Kasumi-1 (cell line): ENCODE results near the gene TFF3.
A peak's percentile ranks its signal among the peaks of the same experiment; 100 is the strongest.
"Not testable (repeated sequence)": the region's sequence is repeated elsewhere in the genome, so short reads cannot be mapped to it uniquely, and the experiment has no call there.

Experiments used
- DNase-seq, 2 experiments: peaks; one replicate each; lab custom pipeline; 2025; lab: John Stamatoyannopoulos, UW

TFF3 gene

DNA sequence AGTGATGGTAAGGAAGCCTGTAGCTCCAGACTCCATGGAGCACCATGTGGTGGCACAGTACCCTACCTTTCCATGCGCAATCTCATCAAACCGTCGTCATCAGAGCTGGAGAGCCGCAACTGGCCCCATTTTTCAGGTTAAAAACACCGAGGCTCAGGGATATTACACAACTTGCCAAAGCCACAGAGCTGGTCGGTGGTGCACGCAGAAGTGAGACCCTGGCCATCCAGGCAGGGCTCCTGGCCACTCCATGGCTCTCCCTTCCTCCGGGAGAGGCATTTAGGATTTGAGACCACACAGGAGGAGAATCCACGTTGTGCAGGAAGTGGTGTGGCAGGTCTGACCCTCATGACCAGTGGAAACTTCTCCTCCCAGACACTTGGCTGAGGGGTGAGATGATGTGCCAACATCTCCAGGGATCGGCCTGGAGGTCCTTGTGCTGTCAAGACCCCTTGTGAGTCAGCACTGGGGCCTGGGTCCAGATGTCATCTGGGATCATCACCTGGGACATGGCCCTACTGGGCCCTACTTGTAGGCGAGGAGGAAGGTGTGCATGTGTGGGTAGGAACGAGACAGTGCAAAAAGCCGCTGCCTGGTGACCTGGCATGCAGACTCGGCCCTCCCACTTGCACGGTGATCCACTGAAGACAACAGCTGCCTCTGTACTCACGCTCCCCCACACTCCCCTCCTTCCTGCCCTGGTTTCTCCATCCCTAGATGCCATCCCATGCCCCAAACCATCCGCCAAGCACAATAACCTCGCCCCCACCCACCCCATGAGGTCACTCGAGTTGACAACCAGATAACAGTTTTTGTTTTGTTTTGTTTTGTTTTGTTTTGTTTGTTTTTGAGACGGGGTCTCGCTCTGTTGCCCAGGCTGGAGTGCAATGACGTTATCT, 10.4 kb downstream of the TFF3 start:
- DNase-seq: no peak

DNA sequence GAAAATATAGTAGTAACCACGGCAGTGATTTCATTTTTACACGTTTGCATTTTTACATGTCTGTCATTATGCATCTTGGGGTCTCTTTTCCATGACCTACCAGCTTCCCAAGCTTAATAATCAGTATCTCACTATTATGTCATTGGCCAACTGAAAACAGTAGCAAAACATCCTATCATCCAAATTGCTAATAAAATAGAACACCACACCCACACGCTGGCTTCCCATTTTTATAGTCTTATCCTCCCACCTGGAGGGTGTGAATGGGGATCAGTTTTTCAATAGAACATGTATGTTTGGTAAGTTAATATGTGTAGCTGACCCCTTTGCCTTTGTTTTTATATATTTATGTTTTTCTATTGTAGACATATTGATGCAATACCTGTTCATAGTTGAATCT, 11.8 kb downstream of the TFF3 start:
- no peak for DNase-seq

DNA sequence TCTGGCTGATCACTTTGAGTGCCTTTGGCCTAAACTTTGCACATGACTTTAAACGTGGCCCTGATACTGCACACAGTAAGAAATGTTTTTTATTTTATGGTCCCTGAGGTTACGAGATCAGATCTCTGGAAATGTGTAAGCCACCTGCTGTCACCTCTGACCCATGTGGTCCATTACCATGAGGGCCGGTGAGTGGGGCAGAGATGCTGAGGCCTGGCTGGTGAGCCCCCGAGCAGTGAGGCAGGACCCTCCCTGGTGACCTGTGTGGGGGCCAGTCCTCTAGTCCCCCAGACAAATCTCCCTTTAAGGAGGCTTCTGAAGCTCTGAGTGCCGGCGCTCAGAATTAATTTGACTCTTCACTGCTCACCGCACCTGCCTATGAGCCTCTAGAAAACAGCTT, 12.4 kb downstream of the TFF3 start:
- DNase-seq: no peak

DNA sequence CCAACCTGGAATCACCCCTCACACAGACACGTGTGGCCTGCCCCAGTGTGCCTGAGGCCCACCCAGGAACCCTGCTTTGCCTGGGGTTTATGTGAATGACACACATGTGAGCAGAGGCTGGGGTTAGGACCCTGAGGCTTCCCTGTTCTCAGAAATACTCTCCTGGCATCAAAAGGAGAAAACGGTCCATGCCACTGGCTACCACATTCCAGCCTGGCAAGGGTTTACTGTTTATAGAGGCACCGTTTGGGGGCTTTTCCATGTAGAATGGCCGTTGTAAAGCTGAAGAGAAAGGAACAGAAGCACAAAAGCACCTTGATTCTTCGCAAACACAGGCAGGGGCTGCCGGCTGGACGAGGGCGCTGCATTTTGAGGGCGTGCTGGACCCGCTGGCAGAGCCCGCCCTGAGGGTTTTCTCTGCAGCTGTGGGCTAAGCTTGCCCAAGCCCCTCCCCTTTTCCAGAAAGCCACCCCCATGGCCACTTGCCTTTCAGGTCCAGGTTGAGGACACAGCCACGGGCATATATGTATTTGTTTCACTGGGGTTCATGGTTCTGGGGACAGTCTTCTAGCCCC, 13.0 kb downstream of the TFF3 start:
- DNase-seq: no peak

DNA sequence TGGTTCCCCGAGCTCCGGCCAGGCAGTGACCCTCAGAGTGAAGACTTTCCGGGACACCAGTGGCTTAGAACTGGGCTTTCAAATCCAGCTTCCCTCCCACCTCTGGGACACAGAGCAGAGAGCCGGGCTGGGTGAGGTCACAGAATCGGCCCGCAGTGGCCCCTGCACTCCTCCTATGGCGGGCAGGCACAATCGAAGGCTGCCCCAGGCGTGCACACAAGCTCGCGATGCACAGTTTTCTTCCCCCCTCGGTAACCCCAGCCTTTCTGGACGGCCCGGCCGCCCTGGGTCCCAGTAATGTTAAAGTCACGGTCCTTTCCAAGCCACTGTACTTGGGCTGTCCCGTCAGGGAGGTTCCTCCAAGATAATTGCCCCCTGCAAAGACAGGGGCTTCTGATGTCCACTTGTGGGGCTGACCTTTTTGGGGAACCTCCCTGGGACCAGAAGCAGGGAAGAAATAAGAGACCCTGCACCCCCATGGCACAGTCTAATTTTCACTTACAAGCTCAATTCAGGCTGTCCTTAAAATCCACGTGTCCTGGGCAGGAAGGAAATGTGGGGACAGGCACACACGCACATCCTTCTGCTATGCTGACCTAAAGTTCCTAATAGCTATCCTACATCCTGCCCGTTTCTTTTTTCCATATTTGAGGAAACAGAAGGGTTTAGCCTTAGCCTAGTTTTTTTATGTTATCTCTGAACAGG, 13.7 kb downstream of the TFF3 start:
- DNase-seq: peak in 1 of 2 experiments; percentile 40

DNA sequence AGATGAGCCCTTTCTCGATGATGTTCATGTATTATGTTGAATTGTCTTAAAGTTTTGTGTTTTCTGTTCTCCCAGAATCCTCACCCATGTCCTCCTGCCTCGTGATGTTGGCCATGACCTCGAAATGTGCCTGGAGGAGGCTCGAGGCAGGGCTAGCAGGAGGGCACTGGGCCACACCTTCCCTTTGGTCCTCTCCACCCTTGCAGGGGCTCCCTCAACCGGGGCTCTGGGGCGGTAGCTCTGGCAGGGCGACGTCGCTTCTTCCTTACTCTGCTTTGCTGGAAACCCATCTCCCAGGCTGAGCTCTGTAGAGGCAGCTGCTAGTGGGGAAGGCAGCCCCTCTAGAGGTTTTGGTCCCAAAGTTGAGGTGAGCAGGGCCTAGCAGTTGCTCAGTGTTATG, 14.3 kb downstream of the TFF3 start:
- no peak for DNase-seq

DNA sequence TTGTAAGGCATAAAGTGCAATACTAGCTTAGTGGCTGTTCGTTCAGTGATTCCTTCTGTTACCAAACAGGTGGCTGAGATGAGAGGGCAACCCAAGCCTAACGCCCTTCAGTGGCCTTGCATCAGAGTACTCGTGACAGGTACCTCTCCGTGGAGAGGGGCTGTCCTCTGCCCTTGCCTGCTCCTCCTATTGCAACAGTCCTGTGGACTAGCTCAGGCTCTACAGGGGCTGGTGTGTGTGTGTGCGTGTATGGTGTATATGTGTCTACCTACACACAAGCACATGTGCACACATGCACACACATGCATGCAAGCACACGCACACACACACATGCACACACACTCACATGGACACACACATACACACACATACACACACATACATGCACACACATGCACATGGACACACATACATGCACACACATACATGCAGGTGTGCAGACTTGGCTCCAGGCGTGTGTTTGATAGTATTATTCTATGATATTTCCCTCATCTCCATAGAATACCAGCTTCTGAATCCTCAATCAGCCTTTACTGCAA, 15.1 kb downstream of the TFF3 start:
- DNase-seq: no peak

DNA sequence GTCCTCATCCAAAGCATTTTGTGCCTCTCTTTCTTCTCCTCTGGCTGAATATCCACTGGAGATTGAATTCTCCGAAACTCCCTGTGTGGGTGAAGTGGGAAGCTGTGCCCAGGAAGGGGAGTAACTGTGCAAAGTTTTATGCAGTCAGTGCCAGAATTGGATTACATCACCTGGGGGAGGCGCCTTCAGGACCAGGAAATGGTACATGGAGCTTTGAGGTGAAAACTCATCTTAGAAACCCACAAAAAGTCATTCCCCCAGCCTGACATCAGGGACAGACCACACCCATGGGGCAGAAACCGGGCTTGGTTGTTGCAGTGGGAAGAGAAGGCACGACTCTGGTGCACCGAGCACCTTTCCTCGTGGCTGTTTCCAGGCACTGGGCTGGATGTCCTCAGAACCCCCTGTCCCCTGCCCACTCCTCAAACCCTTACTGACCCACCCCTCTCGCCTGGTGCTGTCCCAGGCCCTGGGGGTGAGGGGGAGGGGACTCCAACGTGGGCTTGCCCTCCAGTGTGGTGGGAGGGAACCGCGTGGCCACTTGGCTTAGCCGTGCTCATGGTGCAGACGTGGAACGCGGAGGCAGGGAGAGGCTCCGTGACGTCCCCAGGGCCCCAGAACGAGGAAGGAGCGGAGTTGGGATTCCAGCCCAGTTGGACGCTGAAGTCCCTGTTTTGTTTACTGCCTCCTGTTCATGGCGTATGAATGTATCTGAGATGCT, 15.7 kb downstream of the TFF3 start:
- DNase-seq: no peak

DNA sequence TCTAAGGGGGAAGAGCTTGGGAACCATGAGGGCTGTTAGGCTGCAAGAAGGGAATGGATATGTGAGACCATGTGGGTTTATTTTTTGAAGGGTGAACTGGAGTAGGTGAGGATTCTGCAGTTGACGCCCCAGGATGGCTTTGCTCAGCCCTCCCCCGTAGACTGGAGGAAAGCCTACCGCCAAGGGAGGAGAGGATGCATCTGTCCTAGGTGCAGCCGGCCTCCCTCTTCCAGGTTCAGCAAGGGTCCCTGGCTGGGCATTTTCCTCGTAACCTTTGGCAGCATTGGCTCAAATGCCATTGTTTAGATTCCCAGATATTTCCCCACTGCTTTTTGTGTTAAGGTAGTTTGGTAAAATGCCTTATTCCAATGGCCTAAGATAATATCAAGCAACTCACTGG, 16.6 kb downstream of the TFF3 start:
- DNase-seq: no peak

DNA sequence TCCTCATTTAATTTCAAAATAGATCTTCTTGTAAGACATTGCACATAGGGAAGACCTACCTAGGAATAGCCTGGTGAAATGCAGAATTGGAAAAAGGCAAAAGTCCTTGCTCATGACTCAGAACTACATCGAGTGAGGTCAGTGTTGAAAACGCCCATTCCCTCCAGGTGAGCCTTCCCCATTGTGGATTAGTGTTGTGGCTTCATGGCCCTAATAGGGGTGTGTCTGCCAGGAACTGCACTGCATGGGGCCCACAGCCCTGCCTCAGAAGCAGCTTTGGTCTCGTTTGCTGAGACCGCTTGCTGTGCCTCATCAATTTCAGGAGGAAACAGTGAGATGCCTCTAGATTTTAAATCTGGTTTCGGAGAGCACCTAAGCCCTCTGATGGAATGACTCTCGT, 17.0 kb downstream of the TFF3 start:
- no peak for DNase-seq

DNA sequence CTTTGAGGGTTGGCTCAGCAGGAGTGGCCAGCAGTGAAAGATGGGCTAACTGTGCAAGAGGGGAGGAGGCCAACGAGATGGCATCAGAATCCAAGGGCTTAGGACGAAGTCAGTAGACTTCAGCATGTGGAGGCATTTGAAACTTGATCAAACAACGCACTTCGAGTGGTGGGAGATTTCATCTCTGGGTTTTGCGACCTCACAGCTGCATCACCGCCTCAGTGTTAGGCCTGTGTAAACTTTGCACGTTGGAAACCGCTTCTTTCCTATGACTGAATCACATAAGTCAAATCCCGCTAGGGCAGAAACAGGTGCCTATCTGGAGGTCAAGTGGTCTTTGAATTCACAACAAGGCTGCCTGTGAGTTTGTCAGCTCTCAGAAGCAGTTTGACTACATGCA, 17.8 kb downstream of the TFF3 start:
- no peak for DNase-seq

DNA sequence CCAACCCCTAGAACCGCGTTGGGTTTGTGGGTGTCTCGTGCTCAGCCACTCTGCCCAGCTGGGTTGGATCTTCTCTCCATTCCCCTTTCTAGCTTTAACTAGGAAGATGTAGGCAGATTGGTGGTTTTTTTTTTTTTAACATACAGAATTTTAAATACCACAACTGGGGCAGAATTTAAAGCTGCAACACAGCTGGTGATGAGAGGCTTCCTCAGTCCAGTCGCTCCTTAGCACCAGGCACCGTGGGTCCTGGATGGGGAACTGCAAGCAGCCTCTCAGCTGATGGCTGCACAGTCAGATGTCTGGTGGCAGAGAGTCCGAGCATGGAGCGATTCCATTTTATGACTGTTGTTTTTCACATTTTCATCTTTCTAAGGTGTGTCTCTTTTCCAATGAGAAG, 18.7 kb downstream of the TFF3 start:
- DNase-seq: no peak

DNA sequence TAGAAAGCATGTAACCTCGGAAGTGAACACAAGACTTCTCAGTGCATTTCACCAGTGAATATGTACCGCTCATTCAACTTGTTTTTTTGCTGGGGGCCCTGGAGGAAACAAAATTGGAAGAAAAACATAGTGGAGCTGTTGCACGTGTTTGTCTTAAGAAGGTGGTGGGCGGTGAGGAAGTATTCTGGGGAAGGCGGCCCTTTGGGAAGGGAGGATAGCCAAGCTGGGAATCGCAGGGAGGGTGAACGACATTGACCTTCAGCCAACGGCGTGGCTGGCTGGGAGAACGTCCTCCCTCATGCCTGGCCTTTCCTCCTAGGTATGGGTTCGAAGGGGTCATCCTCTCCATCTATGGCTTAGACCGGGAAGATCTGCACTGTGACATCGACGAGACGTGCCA, 19.4 kb downstream of the TFF3 start:
- DNase-seq: no peak

DNA sequence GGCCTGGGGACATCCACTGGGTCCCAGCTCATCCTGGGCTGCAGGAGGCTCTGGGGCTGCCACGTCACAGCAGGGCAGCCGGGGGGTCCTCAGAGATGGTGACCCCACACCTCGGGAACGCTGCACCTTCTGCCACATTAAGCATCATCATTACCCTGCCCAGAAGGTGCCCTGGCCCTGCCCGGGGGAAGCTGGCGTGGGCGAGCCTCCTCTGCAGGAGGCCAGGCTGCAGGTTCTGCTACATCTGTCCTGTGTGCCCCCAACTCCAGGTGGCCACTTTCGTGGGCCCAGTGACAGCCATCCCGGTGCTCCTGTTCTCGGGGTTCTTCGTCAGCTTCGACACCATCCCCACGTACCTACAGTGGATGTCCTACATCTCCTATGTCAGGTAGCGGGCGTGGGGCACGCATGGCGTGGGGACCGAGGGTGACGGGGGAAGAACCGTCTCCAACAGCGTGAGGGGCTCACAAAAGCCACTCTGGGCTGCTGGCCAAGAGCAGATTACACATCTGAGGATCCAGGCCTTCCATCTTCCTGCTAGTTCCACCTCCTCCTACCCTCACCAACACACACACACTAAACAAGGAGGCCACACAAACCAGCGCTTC, 20.8 kb downstream of the TFF3 start:
- DNase-seq: no peak

DNA sequence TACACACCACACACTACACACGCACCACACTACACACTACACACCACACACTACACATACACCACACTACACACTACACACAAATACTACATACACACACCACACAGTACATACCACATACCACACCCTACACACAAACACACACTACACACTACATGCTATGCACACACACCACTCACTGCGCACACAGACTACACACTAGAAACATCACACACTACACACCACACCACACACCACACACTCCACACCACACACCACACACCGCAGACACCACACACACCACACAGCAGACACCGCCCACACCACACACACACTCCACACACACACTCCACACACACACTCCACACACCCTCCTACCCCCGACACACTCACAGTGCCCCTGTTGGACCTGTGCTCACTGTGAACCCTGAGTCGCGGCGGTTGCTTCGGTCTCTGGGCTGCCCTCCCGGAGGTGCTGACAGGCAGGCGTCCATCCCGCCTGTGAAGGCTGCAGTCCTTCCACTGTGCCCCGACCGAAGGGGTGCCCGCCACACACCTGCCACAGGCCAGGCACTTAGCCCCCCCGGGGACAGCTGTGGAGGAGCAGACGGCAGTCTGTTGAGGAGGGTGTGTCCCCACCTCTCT, 21.4 kb downstream of the TFF3 start:
- DNase-seq: no peak

DNA sequence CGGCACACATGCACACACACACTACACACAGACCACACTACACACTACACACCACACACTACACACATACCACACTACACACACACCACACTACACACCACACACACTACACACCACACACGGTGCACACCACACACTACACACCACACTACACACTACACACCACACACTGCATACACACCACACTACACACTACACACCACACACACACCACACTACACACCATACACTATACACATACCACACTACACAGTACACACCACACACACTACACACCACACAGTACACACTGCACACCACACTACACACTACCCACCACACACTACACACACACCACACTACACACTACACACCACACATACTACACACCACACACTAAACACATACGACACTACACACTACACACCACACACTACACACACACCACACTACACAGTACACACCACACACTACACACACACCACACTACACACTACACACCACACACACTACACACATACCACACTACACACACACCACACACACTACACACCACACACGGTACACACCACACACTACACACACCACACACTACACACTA, 22.6 kb downstream of the TFF3 start:
- not testable (repeated sequence) for DNase-seq

DNA sequence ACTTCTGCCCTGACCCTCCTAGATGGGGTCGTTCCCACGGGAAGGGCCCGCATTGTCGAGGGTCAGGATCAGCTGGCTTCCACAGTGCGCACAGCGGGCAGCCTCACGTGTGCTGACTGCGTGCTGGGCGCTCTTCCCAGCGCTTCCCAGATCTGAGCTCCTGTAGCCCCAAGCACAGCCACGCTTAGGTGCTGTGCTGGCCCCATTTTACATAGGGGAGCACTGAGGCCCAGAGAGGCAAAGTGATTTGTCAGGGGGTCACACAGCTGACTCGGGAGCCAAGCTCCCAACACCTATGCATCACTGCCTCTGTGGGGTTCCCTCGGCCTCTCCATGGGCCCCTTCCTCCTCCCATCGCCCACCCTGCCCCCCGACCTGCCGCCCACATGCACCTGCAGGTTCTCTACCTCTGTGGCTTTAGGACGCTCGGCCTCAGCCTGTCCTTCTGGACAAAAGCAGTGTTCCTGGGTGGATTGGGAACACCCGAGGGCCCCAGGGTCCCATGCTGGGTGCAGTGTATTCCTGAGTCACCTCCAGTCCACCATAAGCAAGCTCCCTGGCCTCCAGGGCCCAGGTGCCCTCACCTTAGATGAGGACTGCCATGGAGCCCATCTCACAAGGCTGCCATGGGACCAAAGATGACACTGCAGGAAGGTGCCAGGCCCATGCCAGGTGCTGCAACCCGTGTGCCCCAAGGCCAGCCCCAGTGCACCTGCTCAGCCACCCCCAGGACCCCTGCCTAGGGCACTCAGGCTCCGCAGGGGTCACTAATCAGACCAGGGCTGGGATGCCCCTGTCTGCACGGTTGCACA, 23.3 kb downstream of the TFF3 start:
- no peak for DNase-seq

DNA sequence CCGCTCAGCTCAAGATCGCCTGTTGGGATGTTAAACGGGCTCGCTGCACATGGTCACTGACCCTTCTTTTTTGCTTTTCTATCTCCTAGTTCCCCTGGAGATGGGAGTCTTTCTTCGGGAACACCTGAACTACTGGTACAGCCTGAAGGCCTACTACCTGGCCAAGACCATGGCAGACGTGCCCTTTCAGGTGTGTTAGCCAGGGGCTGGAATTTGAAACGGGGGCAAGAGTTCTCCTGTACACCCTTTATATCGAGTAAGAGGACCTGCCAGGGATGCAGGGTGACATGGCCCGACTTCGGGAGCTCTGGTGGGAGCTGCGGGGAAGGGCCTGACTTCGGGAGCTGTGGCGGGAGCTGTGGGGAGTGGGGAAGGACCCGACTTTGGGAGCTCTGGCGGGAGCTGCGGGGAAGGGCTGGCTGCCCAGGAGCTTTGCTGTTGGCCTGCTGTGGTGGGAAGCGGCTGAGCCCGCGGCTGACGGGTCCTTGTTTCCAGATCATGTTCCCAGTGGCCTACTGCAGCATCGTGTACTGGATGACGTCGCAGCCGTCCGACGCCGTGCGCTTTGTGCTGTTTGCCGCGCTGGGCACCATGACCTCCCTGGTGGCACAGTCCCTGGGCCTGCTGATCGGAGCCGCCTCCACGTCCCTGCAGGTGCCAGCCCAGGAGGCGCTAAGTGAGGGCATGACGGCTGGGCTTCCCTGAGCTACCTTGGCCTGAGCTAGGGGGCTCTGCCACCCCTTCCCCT, 24.0 kb downstream of the TFF3 start:
- DNase-seq: no peak

DNA sequence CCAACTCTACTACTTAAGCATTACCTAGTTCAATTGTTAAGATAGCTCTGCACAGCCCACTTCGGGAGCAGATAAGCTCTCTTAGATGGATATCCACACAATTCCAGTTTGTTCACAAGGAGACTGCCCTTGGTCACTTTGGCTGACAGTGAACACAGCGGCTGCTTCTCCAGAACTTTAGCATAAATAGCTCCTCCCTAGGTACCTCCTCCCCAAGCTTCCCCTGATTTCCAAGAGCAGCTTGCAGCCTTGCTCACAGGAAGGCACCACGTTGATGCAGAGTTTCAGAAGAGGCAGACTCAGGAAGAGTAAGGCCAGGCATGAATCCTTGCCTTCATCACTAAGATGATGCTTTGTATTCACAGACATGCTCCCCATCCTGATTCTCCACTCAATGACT, 24.7 kb downstream of the TFF3 start:
- no peak for DNase-seq
